Astrocyte (in vitro differentiated cells and primary cell): ENCODE measurements around the gene LMAN1L. TPM values are rescaled to one million over a fixed set of nuclear protein-coding genes. Genes with fewer than 3 reads are reported as not detected.

Source experiments
- DNase-seq: peaks from one replicate; pipeline ENCODE4 v3.0.0-alpha.2; 2010; ENCODE audit warnings: low read depth
- FAIRE-seq: peaks from 2 replicates; lab custom pipeline; 2011; peaks lifted over from hg19 to GRCh38; lab: Jason Lieb, UNC
- H2AFZ ChIP-seq: 2 replicates; pipeline ENCODE4 v1.6.0; 2012; ENCODE audit warnings: low read depth, low read length, inconsistent platforms
- H3K27ac ChIP-seq: 2 replicates; pipeline ENCODE4 v1.5.1; 2011; ENCODE audit warnings: low read depth, low read length, inconsistent platforms
- H3K27me3 ChIP-seq: 2 replicates; pipeline ENCODE4 v1.6.0; 2011; ENCODE audit warnings: low read length, inconsistent platforms; ENCODE audit not compliant: insufficient read depth
- H3K36me3 ChIP-seq: 2 replicates; pipeline ENCODE4 v1.5.1; 2011; ENCODE audit warnings: low read length, inconsistent platforms; ENCODE audit not compliant: insufficient read depth
- H3K4me1 ChIP-seq: 2 replicates; pipeline ENCODE4 v1.5.1; 2011; ENCODE audit warnings: low read length, inconsistent platforms; ENCODE audit not compliant: insufficient read depth
- H3K4me2 ChIP-seq: 2 replicates; pipeline ENCODE4 v1.6.0; 2012; ENCODE audit warnings: low read length, inconsistent platforms
- H3K4me3 ChIP-seq: 2 replicates; pipeline ENCODE4 v1.5.1; 2011; ENCODE audit warnings: low read depth, mild to moderate bottlenecking, low read length, inconsistent platforms; ENCODE audit not compliant: insufficient read depth
- H3K79me2 ChIP-seq: 2 replicates; pipeline ENCODE4 v1.6.0; 2012; ENCODE audit warnings: mild to moderate bottlenecking, low read length, inconsistent platforms; ENCODE audit not compliant: insufficient read depth
- H3K9ac ChIP-seq: 2 replicates; pipeline ENCODE4 v1.6.0; 2012; ENCODE audit warnings: mild to moderate bottlenecking, low read length, inconsistent platforms
- H3K9me3 ChIP-seq: 2 replicates; pipeline ENCODE4 v1.5.1; 2012; ENCODE audit warnings: low read depth, mild to moderate bottlenecking, low read length, inconsistent platforms; ENCODE audit not compliant: insufficient read depth
- H4K20me1 ChIP-seq: 2 replicates; pipeline ENCODE4 v1.6.0; 2012; ENCODE audit warnings: low read length, inconsistent platforms; ENCODE audit not compliant: insufficient read depth
- H3K27ac Mint-ChIP-seq: one replicate; pipeline ENCODE4 v1.8.0; 2021; ENCODE audit warnings: mild to moderate bottlenecking, mixed read lengths; ENCODE audit not compliant: unreplicated experiment
- H3K27me3 Mint-ChIP-seq: one replicate; pipeline ENCODE4 v1.8.0; 2021; ENCODE audit warnings: low read depth, mixed read lengths; ENCODE audit not compliant: unreplicated experiment
- H3K36me3 Mint-ChIP-seq: one replicate; pipeline ENCODE4 v1.8.0; 2021; ENCODE audit warnings: low read depth, mixed read lengths; ENCODE audit not compliant: unreplicated experiment
- H3K4me1 Mint-ChIP-seq: one replicate; pipeline ENCODE4 v1.8.0; 2021; ENCODE audit warnings: low read depth, mixed read lengths; ENCODE audit not compliant: unreplicated experiment
- H3K4me3 Mint-ChIP-seq: one replicate; pipeline ENCODE4 v1.8.0; 2021; ENCODE audit warnings: mild to moderate bottlenecking, moderate library complexity, mixed read lengths; ENCODE audit not compliant: unreplicated experiment
- H3K9me3 Mint-ChIP-seq: one replicate; pipeline ENCODE4 v1.8.0; 2021; ENCODE audit warnings: mild to moderate bottlenecking, mixed read lengths; ENCODE audit not compliant: unreplicated experiment
- CTCF ChIP-seq: IDR thresholded peaks from 2 replicates; pipeline ENCODE4 v1.5.1; 2011; ENCODE audit warnings: low read depth, mild to moderate bottlenecking, inconsistent platforms, low read length, moderate library complexity; ENCODE audit not compliant: insufficient read depth
- EZH2 ChIP-seq: IDR thresholded peaks from 2 replicates; pipeline ENCODE4 v1.6.1; 2012; ENCODE audit warnings: mild to moderate bottlenecking, low read length, inconsistent platforms; ENCODE audit not compliant: insufficient read depth
- total RNA-seq: library from RNA; stranded (reverse); gene quantifications from 2 replicates; pipeline ENCODE4 v1.2.1, GENCODE V29; 2021

LMAN1L gene
- total RNA-seq, 1 donor from 2014 or later = 0.32 TPM

GRCh38 chr15:74857671-74858368, 45.2 kb downstream of the LMAN1L start:
- H3K27ac Mint-ChIP-seq = no peak overlapping the region

GRCh38 chr15:74858369-74858740, 45.7 kb downstream of the LMAN1L start:
- DNase-seq (no peak), FAIRE-seq (no peak)
- Histone ChIP-seq H3K9ac (no peak overlapping the region), H3K4me1 (peaks cover 2% of the 10 kb centered on the region), H3K4me3 (no peak overlapping the region), H3K36me3 (no peaks in the 10 kb centered on the region), H3K79me2 (peaks cover 36% of the 10 kb centered on the region), H3K27ac (no peak overlapping the region), H3K4me2 (no peak overlapping the region), H3K27me3 (no peaks in the 10 kb centered on the region), H4K20me1 (peaks cover 63% of the 10 kb centered on the region), H2AFZ (no peak overlapping the region), H3K9me3 (no peaks in the 10 kb centered on the region)
- H3K27me3 Mint-ChIP-seq = no peaks in the 10 kb centered on the region
- peaks cover 4% of the 10 kb centered on the region for H3K36me3 Mint-ChIP-seq
- no peak overlapping the region for H3K27ac Mint-ChIP-seq
- TF ChIP-seq EZH2 = no peak
- no peak for TF ChIP-seq CTCF
- no peak overlapping the region for H3K4me3 Mint-ChIP-seq
- H3K9me3 Mint-ChIP-seq = no peaks in the 10 kb centered on the region
- H3K4me1 Mint-ChIP-seq = peaks cover 2% of the 10 kb centered on the region

More at GRCh38 chr15:74857671-74858368, 45.2 kb downstream of the LMAN1L start:
- H3K27me3 Mint-ChIP-seq = no peaks in the 10 kb centered on the region
- Histone ChIP-seq H3K36me3 (no peaks in the 10 kb centered on the region), H3K27ac (no peak overlapping the region), H3K9me3 (no peaks in the 10 kb centered on the region), H3K9ac (no peak overlapping the region), H3K4me3 (no peak overlapping the region), H3K4me2 (no peak overlapping the region), H4K20me1 (peaks cover 59% of the 10 kb centered on the region), H3K4me1 (no peaks in the 10 kb centered on the region), H2AFZ (no peak overlapping the region), H3K79me2 (peaks cover 36% of the 10 kb centered on the region), H3K27me3 (no peaks in the 10 kb centered on the region)
- no peak overlapping the region for H3K4me3 Mint-ChIP-seq
- no peak for FAIRE-seq
- no peak for DNase-seq
- TF ChIP-seq EZH2 (no peak), CTCF (no peak)
- H3K4me1 Mint-ChIP-seq = peaks cover 2% of the 10 kb centered on the region
- H3K36me3 Mint-ChIP-seq = peaks cover 4% of the 10 kb centered on the region
- H3K9me3 Mint-ChIP-seq = no peaks in the 10 kb centered on the region
